ENCODE data around the gene CMKLR1.

CMKLR1 gene

GRCh38 chr12:108316176-108317086, 22.7 kb downstream of the CMKLR1 start:
- no peak for DNase-seq (ENCODE audit: low read depth)

GRCh38 chr12:108315486-108316105, 23.5 kb downstream of the CMKLR1 start:
- no peak for DNase-seq (ENCODE audit: low read depth)

- DNase-seq (ENCODE audit: low read depth): no peak
Measured at GRCh38 chr12:108313606-108314351, 25.3 kb downstream of the CMKLR1 start.

GRCh38 chr12:108313241-108313605, 25.9 kb downstream of the CMKLR1 start:
- no peak for DNase-seq (ENCODE audit: low read depth)

- no peak for DNase-seq (ENCODE audit: low read depth)
Measured at GRCh38 chr12:108312693-108313189, 26.4 kb downstream of the CMKLR1 start.

- no peak for DNase-seq (ENCODE audit: low read depth)
Measured at GRCh38 chr12:108312073-108312659, 26.9 kb downstream of the CMKLR1 start.

GRCh38 chr12:108311605-108312004, 27.5 kb downstream of the CMKLR1 start:
- DNase-seq (ENCODE audit: low read depth): no peak

GRCh38 chr12:108310489-108310888, 28.6 kb downstream of the CMKLR1 start:
- DNase-seq (ENCODE audit: low read depth): no peak

- no peak for DNase-seq (ENCODE audit: low read depth)
Measured at GRCh38 chr12:108309674-108310312, 29.3 kb downstream of the CMKLR1 start.

GRCh38 chr12:108308395-108309085, 30.6 kb downstream of the CMKLR1 start:
- no peak for DNase-seq (ENCODE audit: low read depth)

GRCh38 chr12:108307006-108307405, 32.1 kb downstream of the CMKLR1 start:
- no peak for DNase-seq (ENCODE audit: low read depth)

- DNase-seq (ENCODE audit: low read depth): no peak
Measured at GRCh38 chr12:108306506-108306905, 32.6 kb downstream of the CMKLR1 start.

- DNase-seq (ENCODE audit: low read depth): no peak
Measured at GRCh38 chr12:108305991-108306501, 33.1 kb downstream of the CMKLR1 start.

- no peak for DNase-seq (ENCODE audit: low read depth)
Measured at GRCh38 chr12:108305520-108305919, 33.6 kb downstream of the CMKLR1 start.

- DNase-seq (ENCODE audit: low read depth): no peak
Measured at GRCh38 chr12:108304633-108305032, 34.5 kb downstream of the CMKLR1 start.

- no peak for DNase-seq (ENCODE audit: low read depth)
Measured at GRCh38 chr12:108303703-108304102, 35.4 kb downstream of the CMKLR1 start.

GRCh38 chr12:108302403-108303311, 36.5 kb downstream of the CMKLR1 start:
- DNase-seq (ENCODE audit: low read depth): no peak

GRCh38 chr12:108302016-108302402, 37.1 kb downstream of the CMKLR1 start:
- no peak for DNase-seq (ENCODE audit: low read depth)

GRCh38 chr12:108301346-108301745, 37.8 kb downstream of the CMKLR1 start:
- no peak for DNase-seq (ENCODE audit: low read depth)

Data from activated T-helper 1 cell treated with Interleukin-2 at 50 U/mL for 16 hours (primary cell).